Measurements from ENCODE around the gene THRAP3. TPM values are rescaled to one million over a fixed set of nuclear protein-coding genes. Genes with fewer than 3 reads are reported as not detected.

The THRAP3 gene
- total and polyA plus RNA-seq, 9 of the 15 experiments (the other 6 are each of a cell fraction or from before 2014, with no cell fraction given): 66.2 to 135 (median 113) TPM

GRCh38 chr1:36223381-36223995 lies 755 bp upstream of the THRAP3 start (continued):
- TF ChIP-seq POLR2B (IDR thresholded peaks at IDR 0.05; ENCODE audit: low read depth, partially characterized antibody) (peak; percentile 83), ZNF197 (CRISPR knock-in tag; IDR thresholded peaks at IDR 0.05; ENCODE audit: low read depth) (no peak; the same call in 1 of the 2 replicates), NCOA1 (IDR thresholded peaks at IDR 0.05; ENCODE audit: low read depth) (no peak), MYC (IDR thresholded peaks at IDR 0.05; ENCODE audit: low read depth, low read length) (0 out of 2 replicates have a peak, but pooled peaks have one; percentile 24), MYC (CRISPR knock-in tag; IDR thresholded peaks at IDR 0.05; ENCODE audit: borderline replicate concordance, low read depth) (no peak), E2F1 (CRISPR knock-in tag; IDR thresholded peaks at IDR 0.05) (no peak), SRSF3 (IDR thresholded peaks at IDR 0.05; ENCODE audit: insufficient read depth, low read length) (no peak), THAP7 (CRISPR knock-in tag; IDR thresholded peaks at IDR 0.05) (no peak), ARHGAP35 (IDR thresholded peaks at IDR 0.05; ENCODE audit: partially characterized antibody) (no peak), ZNF175 (CRISPR knock-in tag; IDR thresholded peaks at IDR 0.05; ENCODE audit: low read depth) (no peak; the same call in 1 of the 2 replicates), HSF4 (CRISPR knock-in tag; IDR thresholded peaks at IDR 0.05; ENCODE audit: borderline replicate concordance) (no peak), TBL1XR1 (IDR thresholded peaks at IDR 0.05; ENCODE audit: low read length in 2 of 2) (0 out of 4 replicates have a peak, but pooled peaks of 1 of the 2 experiments have one; percentile 14), POLR2AphosphoS5 (IDR thresholded peaks at IDR 0.05; ENCODE audit: control insufficient read depth, insufficient read depth, low read depth, low read length) (no peak), SMARCE1 (IDR thresholded peaks at IDR 0.05) (peak; percentile 14; the same call in 1 of the 2 replicates), RAD51 (IDR thresholded peaks at IDR 0.05; ENCODE audit: borderline replicate concordance, low read depth) (no peak), MTA2 (IDR thresholded peaks at IDR 0.05; ENCODE audit: low read depth) (0 out of 2 replicates have a peak, but pooled peaks have one; percentile 11), IRF2 (CRISPR knock-in tag; IDR thresholded peaks at IDR 0.05) (no peak), RBM22 (IDR thresholded peaks at IDR 0.05; ENCODE audit: low read depth, low read length, poor library complexity, severe bottlenecking) (no peak), ZNF449 (CRISPR knock-in tag; IDR thresholded peaks at IDR 0.05) (no peak)

Data from K562 (cell line).